Keratinocyte (primary cell): ENCODE measurements around the gene GRIA1.

Experiments
- EZH2 ChIP-seq: IDR thresholded peaks from one replicate; pipeline ENCODE4 v1.6.1; 2012; ENCODE audit warnings: inconsistent platforms, mild to moderate bottlenecking, low read length, moderate library complexity
- TF ChIP-seq, protein P1 (sequence below), 3 experiments: IDR thresholded peaks in 1 of 3; conservative IDR thresholded peaks in 1 of 3; optimal IDR thresholded peaks in 1 of 3; 2 replicates in 2 of 3; 3 replicates in 1 of 3; pipeline versions ENCODE3 to v1.5.1; 2011; ENCODE audit warnings: low read length in 3 of 3, mild to moderate bottlenecking in 3 of 3, moderate library complexity in 2 of 3, control low read depth in 1 of 3, inconsistent platforms in 1 of 3; ENCODE audit not compliant: insufficient read depth in 2 of 3; ENCODE audit errors: extremely low read depth in 1 of 3

DNA sequence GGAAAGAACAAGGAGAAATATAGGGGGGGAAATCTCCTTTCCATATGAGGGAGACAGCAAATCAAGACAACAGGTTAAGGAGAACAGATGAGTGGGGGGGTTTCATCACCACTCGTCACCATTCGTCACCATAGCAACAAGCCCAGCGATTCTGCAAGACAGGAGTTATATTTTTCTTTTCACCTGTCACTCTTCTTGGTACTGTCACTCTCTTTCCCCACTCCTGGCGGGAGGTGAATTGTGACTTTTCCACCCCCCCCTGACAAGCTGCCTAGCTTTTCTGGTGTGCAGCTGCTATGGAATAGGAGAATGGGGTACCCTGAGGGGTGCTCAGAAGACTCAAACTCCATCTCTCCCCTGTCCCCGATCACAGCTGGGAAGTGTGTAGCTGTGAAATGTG is 308.4 kb downstream of the GRIA1 start:
- TF ChIP-seq, protein P1, sequence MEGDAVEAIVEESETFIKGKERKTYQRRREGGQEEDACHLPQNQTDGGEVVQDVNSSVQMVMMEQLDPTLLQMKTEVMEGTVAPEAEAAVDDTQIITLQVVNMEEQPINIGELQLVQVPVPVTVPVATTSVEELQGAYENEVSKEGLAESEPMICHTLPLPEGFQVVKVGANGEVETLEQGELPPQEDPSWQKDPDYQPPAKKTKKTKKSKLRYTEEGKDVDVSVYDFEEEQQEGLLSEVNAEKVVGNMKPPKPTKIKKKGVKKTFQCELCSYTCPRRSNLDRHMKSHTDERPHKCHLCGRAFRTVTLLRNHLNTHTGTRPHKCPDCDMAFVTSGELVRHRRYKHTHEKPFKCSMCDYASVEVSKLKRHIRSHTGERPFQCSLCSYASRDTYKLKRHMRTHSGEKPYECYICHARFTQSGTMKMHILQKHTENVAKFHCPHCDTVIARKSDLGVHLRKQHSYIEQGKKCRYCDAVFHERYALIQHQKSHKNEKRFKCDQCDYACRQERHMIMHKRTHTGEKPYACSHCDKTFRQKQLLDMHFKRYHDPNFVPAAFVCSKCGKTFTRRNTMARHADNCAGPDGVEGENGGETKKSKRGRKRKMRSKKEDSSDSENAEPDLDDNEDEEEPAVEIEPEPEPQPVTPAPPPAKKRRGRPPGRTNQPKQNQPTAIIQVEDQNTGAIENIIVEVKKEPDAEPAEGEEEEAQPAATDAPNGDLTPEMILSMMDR (optimal IDR thresholded peaks at IDR 0.05 in 1 of 3, IDR thresholded peaks at IDR 0.05 in 1 of 3, conservative IDR thresholded peaks at IDR 0.05 in 1 of 3; ENCODE audit: extremely low read depth in 1 of 3, insufficient read depth in 2 of 3, low read length in 3 of 3): no peak
- no peak for TF ChIP-seq EZH2
